ENCODE data around the gene TFAP2C. TPM values are rescaled to one million over a fixed set of nuclear protein-coding genes. Genes with fewer than 3 reads are reported as not detected.

Gene TFAP2C
- total RNA-seq, 1 donor from 2014 or later, result 2.2 TPM

DNA sequence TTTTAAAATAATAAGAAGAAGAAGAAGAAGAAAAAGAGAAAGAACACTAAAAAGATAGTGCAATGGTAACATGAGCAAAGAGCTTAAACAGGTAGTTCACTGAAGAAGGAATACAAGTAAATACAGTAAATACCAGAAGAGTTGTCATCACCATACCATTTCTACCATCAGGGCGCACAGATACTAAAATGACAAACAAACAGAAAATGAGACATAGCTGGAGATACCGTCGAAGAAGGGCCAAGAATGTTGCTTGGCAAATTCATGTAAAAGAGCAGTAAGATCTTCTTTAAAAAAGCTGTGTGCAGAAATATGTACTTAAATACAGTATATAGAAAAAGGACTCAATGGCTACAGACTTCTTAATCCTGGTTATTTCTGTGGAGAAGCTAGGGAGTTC, 20.7 kb upstream of the TFAP2C start:
- Histone ChIP-seq H2AFZ (ENCODE audit: low read depth, low read length) (no peak overlapping the region), H3K4me2 (ENCODE audit: low read length) (no peak overlapping the region), H3K4me3 (ENCODE audit: insufficient read depth, low read depth, low read length) (no peak overlapping the region), H3K27ac (ENCODE audit: low read depth, low read length) (no peak overlapping the region), H4K20me1 (ENCODE audit: insufficient read depth, low read length) (no peaks in the 10 kb centered on the region), H3K36me3 (ENCODE audit: insufficient read depth, low read length) (no peaks in the 10 kb centered on the region), H3K4me1 (ENCODE audit: insufficient read depth, low read length) (no peaks in the 10 kb centered on the region), H3K79me2 (ENCODE audit: insufficient read depth, low read length) (no peaks in the 10 kb centered on the region), H3K27me3 (ENCODE audit: insufficient read depth, low read length) (peaks cover 3% of the 10 kb centered on the region), H3K9me3 (ENCODE audit: insufficient read depth, low read depth, low read length) (no peaks in the 10 kb centered on the region), H3K9ac (ENCODE audit: low read length) (no peak overlapping the region)
- Mint-ChIP-seq H3K27me3 (ENCODE audit: low read depth, unreplicated experiment) (peaks cover 14% of the 10 kb centered on the region), H3K27ac (ENCODE audit: unreplicated experiment) (no peak overlapping the region), H3K4me3 (ENCODE audit: unreplicated experiment) (no peak overlapping the region), H3K9me3 (ENCODE audit: unreplicated experiment) (no peaks in the 10 kb centered on the region), H3K4me1 (ENCODE audit: low read depth, unreplicated experiment) (no peaks in the 10 kb centered on the region), H3K36me3 (ENCODE audit: low read depth, unreplicated experiment) (no peaks in the 10 kb centered on the region)
- DNase-seq (ENCODE audit: low read depth) (no peak), FAIRE-seq (no peak)
- TF ChIP-seq EZH2 (IDR thresholded peaks at IDR 0.05; ENCODE audit: insufficient read depth, low read length), result no peak
- TF ChIP-seq CTCF (IDR thresholded peaks at IDR 0.05; ENCODE audit: insufficient read depth, low read depth, low read length), result no peak

DNA sequence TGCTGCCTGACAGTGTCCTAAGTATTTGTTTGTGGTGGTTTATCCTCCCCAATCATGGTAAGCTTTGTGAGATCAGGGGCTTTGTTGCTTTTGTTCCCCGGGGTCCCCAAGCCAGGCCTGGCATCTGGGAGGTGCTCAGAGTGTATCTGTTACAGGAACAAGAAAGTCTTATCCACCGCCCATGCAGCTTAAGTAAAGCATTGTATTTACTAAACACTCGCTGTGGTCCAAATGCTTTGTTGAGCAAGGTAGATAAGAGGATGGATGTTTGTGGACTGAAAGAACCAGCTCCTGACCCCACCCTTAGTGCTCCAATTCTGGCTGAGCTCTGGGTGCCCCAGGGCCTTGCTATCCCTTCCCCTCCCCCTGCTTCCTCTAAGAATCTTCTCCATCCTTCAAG, 19.8 kb upstream of the TFAP2C start:
- H3K9me3 ChIP-seq (ENCODE audit: insufficient read depth, low read depth, low read length), result no peaks in the 10 kb centered on the region
- H3K27ac ChIP-seq (ENCODE audit: low read depth, low read length), result no peak overlapping the region
- TF ChIP-seq EZH2 (IDR thresholded peaks at IDR 0.05; ENCODE audit: insufficient read depth, low read length) (no peak), CTCF (IDR thresholded peaks at IDR 0.05; ENCODE audit: insufficient read depth, low read depth, low read length) (no peak)
- H3K4me3 Mint-ChIP-seq (ENCODE audit: unreplicated experiment), result no peak overlapping the region
- H3K9me3 Mint-ChIP-seq (ENCODE audit: unreplicated experiment), result no peaks in the 10 kb centered on the region
- H3K4me1 Mint-ChIP-seq (ENCODE audit: low read depth, unreplicated experiment), result no peaks in the 10 kb centered on the region
- H3K36me3 ChIP-seq (ENCODE audit: insufficient read depth, low read length), result no peaks in the 10 kb centered on the region
- H2AFZ ChIP-seq (ENCODE audit: low read depth, low read length), result no peak overlapping the region
- peaks cover 14% of the 10 kb centered on the region for H3K27me3 Mint-ChIP-seq (ENCODE audit: low read depth, unreplicated experiment)
- no peak overlapping the region for H3K4me2 ChIP-seq (ENCODE audit: low read length)
- H4K20me1 ChIP-seq (ENCODE audit: insufficient read depth, low read length), result no peaks in the 10 kb centered on the region
- peaks cover 3% of the 10 kb centered on the region for H3K27me3 ChIP-seq (ENCODE audit: insufficient read depth, low read length)
- H3K4me3 ChIP-seq (ENCODE audit: insufficient read depth, low read depth, low read length), result no peak overlapping the region
- H3K4me1 ChIP-seq (ENCODE audit: insufficient read depth, low read length), result no peaks in the 10 kb centered on the region
- H3K9ac ChIP-seq (ENCODE audit: low read length), result no peak overlapping the region
- FAIRE-seq (no peak), DNase-seq (ENCODE audit: low read depth) (no peak)
- H3K36me3 Mint-ChIP-seq (ENCODE audit: low read depth, unreplicated experiment), result no peaks in the 10 kb centered on the region
- H3K27ac Mint-ChIP-seq (ENCODE audit: unreplicated experiment), result no peak overlapping the region
- H3K79me2 ChIP-seq (ENCODE audit: insufficient read depth, low read length), result no peaks in the 10 kb centered on the region

- Histone ChIP-seq H3K36me3 (ENCODE audit: insufficient read depth, low read length) (no peaks in the 10 kb centered on the region), H3K4me3 (ENCODE audit: insufficient read depth, low read depth, low read length) (no peak overlapping the region), H3K79me2 (ENCODE audit: insufficient read depth, low read length) (no peaks in the 10 kb centered on the region), H3K27me3 (ENCODE audit: insufficient read depth, low read length) (peaks cover 3% of the 10 kb centered on the region), H3K4me2 (ENCODE audit: low read length) (no peak overlapping the region), H4K20me1 (ENCODE audit: insufficient read depth, low read length) (no peaks in the 10 kb centered on the region), H3K9me3 (ENCODE audit: insufficient read depth, low read depth, low read length) (no peaks in the 10 kb centered on the region), H3K27ac (ENCODE audit: low read depth, low read length) (no peak overlapping the region), H3K4me1 (ENCODE audit: insufficient read depth, low read length) (no peaks in the 10 kb centered on the region), H2AFZ (ENCODE audit: low read depth, low read length) (no peak overlapping the region), H3K9ac (ENCODE audit: low read length) (no peak overlapping the region)
- FAIRE-seq (no peak), DNase-seq (ENCODE audit: low read depth) (no peak)
- Mint-ChIP-seq H3K27me3 (ENCODE audit: low read depth, unreplicated experiment) (peaks cover 14% of the 10 kb centered on the region), H3K27ac (ENCODE audit: unreplicated experiment) (no peak overlapping the region), H3K9me3 (ENCODE audit: unreplicated experiment) (no peaks in the 10 kb centered on the region), H3K36me3 (ENCODE audit: low read depth, unreplicated experiment) (no peaks in the 10 kb centered on the region), H3K4me3 (ENCODE audit: unreplicated experiment) (no peak overlapping the region), H3K4me1 (ENCODE audit: low read depth, unreplicated experiment) (no peaks in the 10 kb centered on the region)
- no peak for TF ChIP-seq EZH2 (IDR thresholded peaks at IDR 0.05; ENCODE audit: insufficient read depth, low read length)
- no peak for TF ChIP-seq CTCF (IDR thresholded peaks at IDR 0.05; ENCODE audit: insufficient read depth, low read depth, low read length)
Observed at GRCh38 chr20:56610098-56610497, 19.0 kb upstream of the TFAP2C start.

Data from astrocyte (in vitro differentiated cells and primary cell).